Measurements from ENCODE around the gene OLFM1. TPM values are rescaled to one million over a fixed set of nuclear protein-coding genes. Genes with fewer than 3 reads are reported as not detected.
A peak's percentile ranks its signal among the peaks of the same experiment; 100 is the strongest.

OLFM1 gene
- under 1 TPM in 1 of 2 experiments, not detected in 1; 0.30 TPM for total RNA-seq

DNA sequence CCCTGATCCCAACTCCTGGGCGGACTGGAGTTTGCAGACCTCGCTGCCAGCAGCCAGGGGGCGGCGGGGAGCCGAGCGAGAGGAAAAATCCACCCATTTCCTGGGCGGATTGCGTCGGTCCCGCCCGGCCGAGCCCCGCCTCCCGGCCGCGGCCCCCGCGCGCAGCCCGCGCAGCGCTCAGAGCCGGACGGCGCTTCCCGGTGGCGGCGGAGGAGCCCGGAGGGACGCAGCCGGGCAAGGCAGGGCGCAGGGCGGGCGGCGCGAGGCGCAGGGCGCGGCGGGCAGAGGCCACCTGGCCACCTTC is at the start of gene OLFM1:
OLFM1 (plus strand) TSS at position 180 of the 304 bp plus-strand sequence. CDS start 322 bp downstream, outside the sequence.
- Mint-ChIP-seq H3K9me3 (ENCODE audit: low read depth) (peaks cover 6% of the 10 kb centered on the region), H3K4me3 (no peak within 1 kb of the TSS), H3K27me3 (peaks cover 30% of the 10 kb centered on the region), H3K27ac (no peak within 1 kb of the TSS), H3K4me1 (peaks cover 3% of the 10 kb centered on the region), H3K36me3 (no peaks in the 10 kb centered on the region)
- CTCF ChIA-PET, result no interaction called here
- no peak for ATAC-seq
- DNase-seq, result peak; percentile 49

DNA sequence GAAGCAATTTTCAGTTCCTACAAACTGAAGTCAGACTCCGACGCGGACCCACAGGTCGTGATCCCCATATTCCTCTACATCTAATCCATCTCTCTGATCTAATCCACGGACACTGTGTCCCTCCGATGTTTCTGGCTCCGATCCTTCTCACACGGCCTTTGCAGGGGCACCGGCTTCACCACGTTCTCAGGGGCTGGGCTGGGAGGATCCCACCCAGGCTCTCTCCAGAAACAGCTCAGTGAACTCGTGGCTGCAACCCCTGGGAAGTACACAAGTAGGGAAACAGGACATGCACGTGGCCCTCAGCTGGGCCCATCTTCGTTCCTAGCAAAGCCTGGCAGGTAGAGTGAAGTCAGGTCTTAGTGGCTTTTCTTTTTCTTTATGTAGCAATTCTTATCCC is 49.1 kb upstream of the OLFM1 start:
- CTCF ChIA-PET, result no interaction called here
- H3K4me3 Mint-ChIP-seq, result no peak overlapping the region
- no peaks in the 10 kb centered on the region for H3K27me3 Mint-ChIP-seq
- no peak for ATAC-seq
- H3K36me3 Mint-ChIP-seq, result no peaks in the 10 kb centered on the region
- no peaks in the 10 kb centered on the region for H3K4me1 Mint-ChIP-seq
- no peak overlapping the region for H3K27ac Mint-ChIP-seq
- no peaks in the 10 kb centered on the region for H3K9me3 Mint-ChIP-seq (ENCODE audit: low read depth)
- no peak for DNase-seq

DNA sequence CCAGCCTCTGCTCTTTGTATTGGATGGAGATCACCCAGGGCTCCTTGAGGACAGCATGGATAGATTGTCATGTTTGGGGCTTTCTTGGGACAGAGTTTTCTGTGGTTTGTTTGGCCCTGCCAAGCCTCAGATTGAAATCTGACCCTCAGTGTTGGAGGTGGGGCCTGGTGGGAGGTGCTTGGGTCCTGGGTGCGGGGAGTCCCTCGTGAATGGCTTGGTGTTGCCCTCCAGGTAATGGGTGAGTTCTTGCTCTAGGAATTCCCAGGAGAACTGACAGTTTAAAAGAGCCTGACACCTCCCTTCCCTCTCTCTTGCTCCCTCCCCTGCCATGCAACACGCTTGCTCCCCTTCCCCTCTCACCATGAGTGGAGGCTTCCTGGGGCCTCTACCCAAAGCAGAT is 48.6 kb upstream of the OLFM1 start:
- no peak overlapping the region for H3K27ac Mint-ChIP-seq
- CTCF ChIA-PET, result no interaction called here
- H3K9me3 Mint-ChIP-seq (ENCODE audit: low read depth), result no peaks in the 10 kb centered on the region
- DNase-seq (no peak), ATAC-seq (no peak)
- H3K27me3 Mint-ChIP-seq, result no peaks in the 10 kb centered on the region
- H3K4me3 Mint-ChIP-seq, result no peak overlapping the region
- no peaks in the 10 kb centered on the region for H3K36me3 Mint-ChIP-seq
- no peaks in the 10 kb centered on the region for H3K4me1 Mint-ChIP-seq

DNA sequence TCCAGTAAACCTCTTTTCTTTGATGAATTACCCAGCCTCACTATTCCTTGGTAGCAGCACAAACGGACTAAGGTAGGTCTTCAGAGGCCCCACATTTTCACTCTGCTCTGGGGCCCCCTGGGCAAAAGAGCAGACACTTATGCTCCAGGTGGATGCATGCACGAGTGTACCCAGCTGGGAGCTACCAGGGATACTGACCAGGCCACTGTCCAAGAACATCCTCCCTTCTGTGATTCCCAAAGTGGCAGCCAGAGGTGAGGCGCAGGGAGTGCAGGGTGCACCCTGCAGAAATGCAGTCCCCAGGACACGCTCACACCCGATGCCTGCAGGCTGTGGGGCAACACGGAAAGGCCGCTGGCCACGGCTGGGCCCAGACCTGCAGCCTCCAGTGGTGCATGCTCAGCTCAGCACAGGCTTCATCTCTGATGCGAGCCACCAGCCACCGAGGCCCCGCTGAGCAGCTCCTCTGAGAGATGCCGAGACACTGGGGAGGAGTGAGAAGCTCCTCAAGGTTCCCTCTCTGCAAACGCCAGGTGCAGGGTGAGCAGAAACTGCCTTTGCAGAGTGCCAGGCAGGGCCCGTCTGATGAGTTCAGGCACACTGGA is 48.1 kb upstream of the OLFM1 start:
- H3K9me3 Mint-ChIP-seq (ENCODE audit: low read depth), result no peaks in the 10 kb centered on the region
- CTCF ChIA-PET, result no interaction called here
- H3K27ac Mint-ChIP-seq, result no peak overlapping the region
- ATAC-seq (no peak), DNase-seq (peak; percentile 19)
- no peaks in the 10 kb centered on the region for H3K27me3 Mint-ChIP-seq
- H3K4me3 Mint-ChIP-seq, result no peak overlapping the region
- H3K36me3 Mint-ChIP-seq, result no peaks in the 10 kb centered on the region
- no peaks in the 10 kb centered on the region for H3K4me1 Mint-ChIP-seq

DNA sequence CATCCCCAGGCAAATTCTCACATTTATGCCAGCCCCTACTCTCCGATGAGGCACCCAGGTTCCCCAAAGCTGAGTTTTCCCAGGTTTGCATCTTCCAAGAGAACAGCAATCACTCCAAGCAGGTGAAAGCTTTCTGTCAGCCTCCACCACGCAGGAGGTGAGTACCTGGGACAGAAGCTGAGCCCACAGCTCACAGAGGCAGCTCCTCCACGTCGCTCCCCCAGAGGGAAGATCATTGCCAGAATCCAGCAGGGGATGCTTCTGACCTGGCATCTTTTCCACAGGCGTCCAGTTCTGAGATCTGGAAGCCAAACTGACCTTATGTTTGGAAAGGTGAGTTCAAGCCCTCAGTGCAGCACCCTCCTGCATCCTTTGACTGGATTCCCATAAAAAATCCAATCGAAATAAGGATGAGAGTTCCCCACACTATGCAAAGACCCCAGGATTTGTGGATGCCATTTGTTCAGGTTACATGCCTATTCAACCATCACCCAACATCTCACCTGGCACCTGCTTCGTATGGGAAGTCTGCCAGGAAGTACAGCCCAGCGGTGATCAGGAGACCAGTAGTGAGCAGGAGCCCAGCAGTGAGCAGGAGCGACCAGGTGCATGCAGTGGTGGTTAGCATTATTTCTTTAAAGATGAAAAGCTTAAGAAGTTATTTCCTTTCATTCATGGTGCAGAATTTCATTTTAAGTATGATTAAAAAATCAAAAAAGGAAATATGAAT is 47.4 kb upstream of the OLFM1 start:
- Mint-ChIP-seq H3K9me3 (ENCODE audit: low read depth) (no peaks in the 10 kb centered on the region), H3K36me3 (no peaks in the 10 kb centered on the region), H3K27me3 (no peaks in the 10 kb centered on the region), H3K4me1 (no peaks in the 10 kb centered on the region), H3K4me3 (no peak overlapping the region), H3K27ac (no peak overlapping the region)
- CTCF ChIA-PET, result no interaction called here
- DNase-seq (peak; percentile 2), ATAC-seq (no peak)

DNA sequence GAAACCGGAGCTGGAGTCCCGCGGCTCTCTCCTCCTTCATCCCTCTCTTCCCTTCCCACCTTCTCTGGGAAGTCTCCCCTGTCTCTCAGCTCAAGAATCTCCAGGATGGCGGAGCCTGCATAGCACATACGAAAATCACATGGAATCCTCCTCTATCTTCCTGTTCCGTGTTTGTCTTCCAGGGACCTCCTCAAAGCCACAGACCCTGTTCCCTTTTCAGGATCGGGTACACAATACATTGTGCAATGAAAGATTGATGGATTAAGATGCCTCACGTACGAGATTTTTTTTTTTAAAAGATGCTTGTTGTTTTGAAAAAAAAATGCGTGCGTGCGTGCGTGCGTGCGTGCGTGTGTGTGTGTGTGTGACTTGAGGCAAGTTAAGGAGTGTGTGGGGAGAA is 46.6 kb upstream of the OLFM1 start:
- CTCF ChIA-PET, result no interaction called here
- DNase-seq (peak; percentile 9), ATAC-seq (no peak)

DNA sequence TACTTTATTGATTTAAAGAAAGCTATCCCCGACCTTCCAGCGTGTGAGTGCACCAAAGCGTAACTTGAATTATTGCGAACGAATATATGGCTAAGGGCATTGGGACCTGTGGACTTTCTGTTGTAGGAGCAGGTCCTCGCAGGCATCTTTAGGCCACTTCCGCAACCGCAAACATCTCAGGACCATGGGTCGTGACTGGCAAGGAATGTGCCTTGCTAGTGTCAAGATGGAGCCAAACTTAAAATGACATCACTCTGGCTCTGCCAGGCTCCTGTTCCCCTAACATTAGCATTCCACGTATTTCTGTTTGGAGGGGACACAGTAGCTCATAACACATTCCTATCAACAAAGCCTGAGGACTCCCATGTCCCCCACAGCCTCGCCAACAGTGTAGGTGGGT is 44.1 kb upstream of the OLFM1 start:
- Mint-ChIP-seq H3K4me3 (no peak overlapping the region), H3K9me3 (ENCODE audit: low read depth) (no peaks in the 10 kb centered on the region), H3K27ac (no peak overlapping the region), H3K4me1 (no peaks in the 10 kb centered on the region), H3K36me3 (no peaks in the 10 kb centered on the region), H3K27me3 (no peaks in the 10 kb centered on the region)
- ATAC-seq (no peak), DNase-seq (no peak)
- CTCF ChIA-PET, result interaction anchor here (1.5 kb wide), 1 partner anchor 13 kb away, joined by 4 read pairs; no protein-coding TSS in a partner anchor

More for the DNA sequence above, 46.6 kb upstream of the OLFM1 start:
- no peak overlapping the region for H3K4me3 Mint-ChIP-seq
- H3K4me1 Mint-ChIP-seq, result no peaks in the 10 kb centered on the region
- H3K9me3 Mint-ChIP-seq (ENCODE audit: low read depth), result no peaks in the 10 kb centered on the region
- H3K27ac Mint-ChIP-seq, result no peak overlapping the region
- H3K36me3 Mint-ChIP-seq, result no peaks in the 10 kb centered on the region
- H3K27me3 Mint-ChIP-seq, result no peaks in the 10 kb centered on the region

DNA sequence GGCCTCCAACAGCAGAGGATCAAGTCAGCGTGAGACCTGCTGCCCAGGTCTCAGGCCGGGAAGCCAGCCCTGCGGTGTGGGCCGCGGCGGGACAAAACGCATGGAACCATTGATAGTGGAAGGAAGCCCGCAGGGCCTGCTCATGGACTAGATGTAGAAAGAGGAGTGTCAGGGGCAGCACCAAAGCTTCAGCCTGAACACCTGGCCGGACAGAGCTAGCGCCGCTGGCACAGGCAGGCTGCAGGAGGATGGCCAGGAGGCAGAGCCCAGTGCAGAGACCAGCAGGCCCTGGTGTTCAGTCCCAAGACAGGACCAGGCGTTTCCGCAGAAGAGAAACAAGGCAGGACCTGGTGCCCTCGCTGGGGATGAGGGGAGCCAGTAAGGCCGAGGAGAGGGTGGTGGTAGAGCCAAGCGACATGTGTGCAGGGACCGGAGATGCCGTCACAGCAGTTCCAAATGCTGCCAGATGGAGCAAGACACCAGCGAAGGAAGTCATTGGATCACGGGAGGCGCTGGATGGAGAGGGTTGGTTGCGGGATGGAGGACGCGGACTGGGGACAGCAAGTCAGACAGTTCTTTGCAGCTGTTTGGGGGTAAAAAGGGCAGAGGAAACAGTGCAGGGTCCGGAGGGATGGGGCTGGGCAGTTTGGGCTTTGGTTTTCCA is 42.1 kb upstream of the OLFM1 start:
- ATAC-seq (no peak), DNase-seq (no peak)
- Mint-ChIP-seq H3K27me3 (no peaks in the 10 kb centered on the region), H3K4me3 (no peak overlapping the region), H3K36me3 (no peaks in the 10 kb centered on the region), H3K4me1 (no peaks in the 10 kb centered on the region), H3K27ac (no peak overlapping the region), H3K9me3 (ENCODE audit: low read depth) (no peaks in the 10 kb centered on the region)
- CTCF ChIA-PET, result no interaction called here

DNA sequence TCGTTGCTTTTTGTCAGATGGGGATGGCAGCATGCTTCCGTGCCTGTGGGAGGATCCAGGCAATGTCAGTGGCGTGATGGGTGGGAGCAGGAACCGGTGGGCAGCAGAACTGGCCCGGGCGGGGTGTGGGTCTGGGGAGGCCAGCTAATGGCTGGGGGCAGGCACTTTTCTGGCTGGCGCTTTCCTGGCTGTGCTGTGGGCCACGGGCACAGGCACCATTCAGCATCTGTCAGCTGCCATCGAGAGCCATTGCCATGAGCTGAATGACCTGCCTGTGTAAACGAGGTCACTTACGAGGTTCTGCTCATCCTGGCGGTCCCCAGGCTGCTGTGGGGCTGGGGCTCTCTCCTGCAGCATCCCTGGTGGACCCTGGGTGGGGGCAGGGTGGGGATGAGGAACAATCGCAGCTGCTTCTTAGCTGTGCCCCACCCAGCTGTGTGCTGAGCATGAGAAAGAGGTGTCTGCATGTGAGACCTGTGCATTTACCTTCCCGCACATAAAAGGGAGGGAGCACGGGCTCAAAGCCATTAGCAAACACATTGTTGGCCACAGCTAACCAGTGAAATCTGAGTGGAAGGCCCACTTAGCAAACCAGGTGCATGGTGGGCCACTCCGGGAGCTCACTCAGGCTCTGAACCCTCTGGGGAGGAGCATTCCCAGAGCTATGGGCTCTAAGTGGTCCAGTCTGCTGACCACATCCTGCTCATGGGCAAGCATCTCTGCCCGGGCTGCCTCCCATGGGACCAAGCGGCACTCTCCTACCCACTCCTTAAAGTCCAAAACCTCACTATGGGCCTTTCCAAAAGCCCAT is 41.3 kb upstream of the OLFM1 start:
- Mint-ChIP-seq H3K4me1 (peaks cover 4% of the 10 kb centered on the region), H3K9me3 (ENCODE audit: low read depth) (no peaks in the 10 kb centered on the region), H3K4me3 (no peak overlapping the region), H3K27me3 (no peaks in the 10 kb centered on the region), H3K27ac (no peak overlapping the region), H3K36me3 (no peaks in the 10 kb centered on the region)
- CTCF ChIA-PET, result no interaction called here
- ATAC-seq (no peak), DNase-seq (no peak)

DNA sequence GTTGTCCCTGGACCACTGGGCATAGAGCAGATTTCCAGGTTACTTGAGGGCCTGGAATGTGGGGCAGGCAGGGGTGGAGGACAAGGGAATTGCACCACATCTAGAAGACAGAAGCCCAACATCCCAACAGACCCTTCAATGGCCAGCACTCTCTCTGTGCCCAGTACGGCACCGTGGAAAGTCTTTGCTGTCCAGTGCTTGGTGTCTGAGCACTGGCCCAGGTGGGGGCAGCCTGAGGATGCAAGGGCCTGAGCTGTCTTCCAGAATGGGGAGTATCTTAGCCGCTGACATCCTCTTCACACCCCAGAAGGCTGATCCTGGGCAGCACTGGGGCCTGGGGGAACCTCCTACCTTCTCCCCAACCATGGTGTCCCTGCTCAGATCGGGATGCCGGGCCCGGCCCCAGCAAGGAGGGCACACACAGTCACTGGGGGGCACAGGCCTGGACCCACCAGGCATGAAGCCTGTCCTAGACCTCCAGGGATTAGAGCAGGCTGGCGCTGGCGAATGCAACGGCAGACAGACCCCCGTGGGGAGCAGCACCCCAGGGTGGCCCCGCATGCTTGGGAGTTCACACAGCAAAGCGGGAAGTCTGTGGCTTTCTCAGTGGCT is 40.6 kb upstream of the OLFM1 start:
- Mint-ChIP-seq H3K4me3 (no peak overlapping the region), H3K27ac (no peak overlapping the region)
- CTCF ChIA-PET, result no interaction called here

DNA sequence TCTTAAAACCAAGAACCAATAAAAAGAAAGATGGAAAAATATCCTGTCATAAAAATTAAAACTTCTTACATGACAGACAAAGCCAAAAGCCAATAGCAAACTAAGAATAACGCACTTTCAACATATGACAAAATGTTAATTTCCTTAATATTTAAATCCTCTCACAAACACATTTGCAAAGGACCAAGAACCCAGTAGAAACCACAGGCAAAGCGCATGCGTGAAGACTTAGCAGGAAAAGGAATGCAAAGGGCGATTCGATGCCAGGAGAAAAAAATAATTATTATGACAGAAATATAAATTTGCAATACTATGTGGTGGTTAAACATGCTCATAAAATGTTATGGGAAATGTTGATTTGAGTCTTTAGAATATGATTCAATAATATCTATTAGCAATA is 39.9 kb upstream of the OLFM1 start:
- DNase-seq (no peak), ATAC-seq (no peak)
- H3K36me3 Mint-ChIP-seq, result no peaks in the 10 kb centered on the region
- H3K9me3 Mint-ChIP-seq (ENCODE audit: low read depth), result no peaks in the 10 kb centered on the region
- CTCF ChIA-PET, result no interaction called here
- H3K27me3 Mint-ChIP-seq, result no peaks in the 10 kb centered on the region
- H3K4me3 Mint-ChIP-seq, result no peak overlapping the region
- peaks cover 4% of the 10 kb centered on the region for H3K4me1 Mint-ChIP-seq
- no peak overlapping the region for H3K27ac Mint-ChIP-seq

More for the DNA sequence above, 40.6 kb upstream of the OLFM1 start:
- peaks cover 4% of the 10 kb centered on the region for H3K4me1 Mint-ChIP-seq
- H3K36me3 Mint-ChIP-seq, result no peaks in the 10 kb centered on the region
- H3K9me3 Mint-ChIP-seq (ENCODE audit: low read depth), result no peaks in the 10 kb centered on the region
- ATAC-seq (no peak), DNase-seq (no peak)
- H3K27me3 Mint-ChIP-seq, result no peaks in the 10 kb centered on the region

DNA sequence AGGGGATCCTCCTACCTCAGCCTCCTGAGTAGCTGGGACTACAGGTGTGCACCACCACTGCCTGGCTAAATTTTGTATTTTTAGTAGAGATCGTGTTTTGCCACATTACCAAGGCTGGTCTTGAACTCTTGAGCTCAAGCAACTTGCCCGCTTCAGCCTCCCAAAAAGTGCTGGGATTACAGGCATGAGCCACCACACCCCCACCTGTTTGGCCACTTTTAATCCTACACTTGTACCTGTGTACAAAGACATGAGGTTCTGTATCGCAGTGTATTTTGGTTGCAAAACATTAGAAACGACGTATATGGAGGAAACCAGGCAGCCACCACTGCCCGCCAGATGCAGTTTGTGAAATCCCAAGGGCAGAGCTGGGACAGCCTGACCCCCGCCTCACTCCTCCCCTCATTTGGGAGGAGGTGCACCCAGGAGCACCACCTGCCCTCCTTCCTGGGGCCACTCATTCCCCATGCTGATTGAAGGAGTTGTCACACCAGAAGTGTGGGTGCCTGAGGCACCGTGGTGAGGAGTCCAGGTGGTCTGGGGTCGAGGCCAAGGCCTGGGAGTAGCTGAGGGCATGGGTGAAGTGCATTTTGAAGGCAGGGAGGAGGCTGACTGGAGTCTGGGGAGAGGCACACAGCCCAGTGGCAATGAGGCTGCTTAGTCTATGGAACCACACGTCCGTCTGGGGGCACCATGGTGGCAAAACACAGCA is 39.3 kb upstream of the OLFM1 start:
- CTCF ChIA-PET, result no interaction called here
- ATAC-seq, result no peak
- no peak overlapping the region for H3K27ac Mint-ChIP-seq
- no peaks in the 10 kb centered on the region for H3K27me3 Mint-ChIP-seq
- no peak overlapping the region for H3K4me3 Mint-ChIP-seq
- no peaks in the 10 kb centered on the region for H3K9me3 Mint-ChIP-seq (ENCODE audit: low read depth)
- H3K36me3 Mint-ChIP-seq, result no peaks in the 10 kb centered on the region
- DNase-seq, result no peak
- peaks cover 4% of the 10 kb centered on the region for H3K4me1 Mint-ChIP-seq

Measured in activated CD8-positive, alpha-beta memory T cell treated with anti-CD3 and anti-CD28 coated beads, Interleukin-2, amount 10 ng/mL, durations not matched to agents 7 days and 5 days (primary cell).